Fibroblast of the aortic adventitia (primary cell): ENCODE measurements around the gene SYDE2. TPM values are rescaled to one million over a fixed set of nuclear protein-coding genes. Genes with fewer than 3 reads are reported as not detected.
A peak's percentile ranks its signal among the peaks of the same experiment; 100 is the strongest.
"Not testable (repeated sequence)": the region's sequence is repeated elsewhere in the genome, so short reads cannot be mapped to it uniquely, and the experiment has no call there.

Experiments used
- DNase-seq: peaks from one replicate; pipeline ENCODE4 v3.0.0-alpha.2; 2010; ENCODE audit warnings: low read depth
- H3K4me3 ChIP-seq: 2 replicates; pipeline ENCODE4 v1.5.1; 2011; ENCODE audit warnings: low read depth, mild to moderate bottlenecking, control low read depth, low read length, moderate library complexity
- total RNA-seq: library from RNA; depleted of rRNA; stranded (reverse); fragments of >200 nt; gene quantifications from 2 replicates; pipeline ENCODE4 v1.2.3, GENCODE V29; 2012; ENCODE audit warnings: low replicate concordance
- TF ChIP-seq, protein P1 (sequence below): IDR thresholded peaks from 2 replicates; pipeline ENCODE4 v1.5.1; 2011; ENCODE audit warnings: mild to moderate bottlenecking, low read length, control low read depth, inconsistent platforms; ENCODE audit not compliant: insufficient read depth

Gene SYDE2
- total RNA-seq, 1 donor: 5.2 TPM

- no peak for DNase-seq
- TF ChIP-seq, protein P1, sequence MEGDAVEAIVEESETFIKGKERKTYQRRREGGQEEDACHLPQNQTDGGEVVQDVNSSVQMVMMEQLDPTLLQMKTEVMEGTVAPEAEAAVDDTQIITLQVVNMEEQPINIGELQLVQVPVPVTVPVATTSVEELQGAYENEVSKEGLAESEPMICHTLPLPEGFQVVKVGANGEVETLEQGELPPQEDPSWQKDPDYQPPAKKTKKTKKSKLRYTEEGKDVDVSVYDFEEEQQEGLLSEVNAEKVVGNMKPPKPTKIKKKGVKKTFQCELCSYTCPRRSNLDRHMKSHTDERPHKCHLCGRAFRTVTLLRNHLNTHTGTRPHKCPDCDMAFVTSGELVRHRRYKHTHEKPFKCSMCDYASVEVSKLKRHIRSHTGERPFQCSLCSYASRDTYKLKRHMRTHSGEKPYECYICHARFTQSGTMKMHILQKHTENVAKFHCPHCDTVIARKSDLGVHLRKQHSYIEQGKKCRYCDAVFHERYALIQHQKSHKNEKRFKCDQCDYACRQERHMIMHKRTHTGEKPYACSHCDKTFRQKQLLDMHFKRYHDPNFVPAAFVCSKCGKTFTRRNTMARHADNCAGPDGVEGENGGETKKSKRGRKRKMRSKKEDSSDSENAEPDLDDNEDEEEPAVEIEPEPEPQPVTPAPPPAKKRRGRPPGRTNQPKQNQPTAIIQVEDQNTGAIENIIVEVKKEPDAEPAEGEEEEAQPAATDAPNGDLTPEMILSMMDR: no peak
- H3K4me3 ChIP-seq: peak overlapping the region; percentile 70
Measured at GRCh38 chr1:85199667-85200462, 951 bp downstream of the SYDE2 start.

DNA sequence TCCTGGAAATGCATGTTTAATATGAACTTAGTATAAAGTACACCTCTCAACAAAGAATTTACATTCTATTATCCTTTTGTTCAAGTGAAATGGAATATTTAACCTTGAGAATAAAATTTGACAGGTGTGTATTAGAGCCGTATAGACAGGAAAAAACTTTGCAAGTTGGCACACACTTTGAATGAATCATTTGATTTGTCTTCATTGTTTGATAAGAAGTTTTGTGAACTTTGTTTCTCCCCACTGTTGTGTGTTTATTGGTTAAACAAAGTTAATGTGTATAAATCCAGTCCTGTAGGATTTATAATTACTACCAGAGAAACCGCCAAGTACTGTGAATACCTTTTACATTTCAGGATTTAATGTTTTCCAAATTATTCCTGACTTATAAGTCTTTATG, 2.0 kb downstream of the SYDE2 start:
- TF ChIP-seq, protein P1: no peak
- no peak overlapping the region for H3K4me3 ChIP-seq
- no peak for DNase-seq

DNA sequence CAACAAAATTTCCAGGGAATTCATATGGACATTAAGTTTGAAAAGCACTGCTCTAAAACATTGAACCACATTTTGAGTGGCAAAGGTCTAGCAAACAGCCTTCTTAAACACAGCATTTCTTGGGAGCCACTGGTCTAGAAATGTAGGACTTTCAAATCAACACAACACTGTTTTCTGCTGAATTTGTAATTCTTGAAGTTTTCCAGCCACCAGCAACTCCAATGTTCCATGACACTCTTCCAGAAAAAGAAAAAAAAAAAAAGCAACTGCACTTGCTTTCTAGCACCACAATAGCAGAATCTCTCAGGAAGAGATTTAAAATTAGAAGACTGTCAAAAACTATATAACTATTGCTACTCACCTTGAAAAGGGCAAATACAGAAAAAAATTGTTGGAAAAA, 4.5 kb downstream of the SYDE2 start:
- DNase-seq: no peak
- TF ChIP-seq, protein P1: no peak
- H3K4me3 ChIP-seq: no peak overlapping the region

DNA sequence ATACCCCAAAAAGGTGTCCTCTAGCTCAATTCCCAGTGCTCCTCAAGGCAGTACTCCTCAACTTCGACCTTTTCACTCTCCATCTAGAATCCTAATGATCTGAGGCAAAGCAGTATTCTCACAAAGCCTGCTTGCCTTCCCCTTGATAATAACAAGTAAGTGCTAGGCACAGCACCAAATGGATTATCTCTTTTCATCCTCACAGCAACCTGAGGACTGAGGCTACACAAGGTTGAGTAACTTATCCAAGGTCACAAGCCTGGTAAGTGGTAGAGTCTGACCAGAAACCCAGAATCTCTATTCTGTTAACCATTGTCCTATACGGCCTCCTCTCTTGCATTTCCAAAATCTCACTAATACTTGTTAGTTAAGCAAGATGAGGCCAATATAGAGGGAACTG, 5.1 kb downstream of the SYDE2 start:
- no peak for DNase-seq
- TF ChIP-seq, protein P1: no peak
- no peak overlapping the region for H3K4me3 ChIP-seq

GRCh38 chr1:85192129-85192528, 8.7 kb downstream of the SYDE2 start:
- DNase-seq, H3K4me3 ChIP-seq: not testable (repeated sequence)

- no peak overlapping the region for H3K4me3 ChIP-seq
- DNase-seq: no peak
- TF ChIP-seq, protein P1: no peak
Measured at GRCh38 chr1:85189120-85189519, 11.7 kb downstream of the SYDE2 start.

- TF ChIP-seq, protein P1: no peak
- H3K4me3 ChIP-seq: no peak overlapping the region
- DNase-seq: no peak
Measured at GRCh38 chr1:85188530-85188929, 12.3 kb downstream of the SYDE2 start.

GRCh38 chr1:85187021-85187420, 13.8 kb downstream of the SYDE2 start:
- not testable (repeated sequence) for H3K4me3 ChIP-seq, DNase-seq
